Hepatocyte (in vitro differentiated cells): ENCODE measurements around the gene ATAD5.

Experiments used
- CTCF ChIP-seq: fragments of 200-600 bp; sonication (generic); IDR thresholded peaks from 2 replicates; pipeline ENCODE4 v1.5.1; 2016; ENCODE audit warnings: antibody characterized with exemption, mild to moderate bottlenecking; ENCODE audit not compliant: poor library complexity
- EZH2 ChIP-seq: fragments of 200-600 bp; sonication (generic); IDR thresholded peaks from 2 replicates; pipeline ENCODE4 v1.6.1; 2016; ENCODE audit warnings: antibody characterized with exemption, mild to moderate bottlenecking, borderline replicate concordance
- EZH2phosphoT487 ChIP-seq: fragments of 200-600 bp; sonication (generic); IDR thresholded peaks from one replicate; pipeline ENCODE4 v1.6.1; 2018; ENCODE audit warnings: antibody characterized with exemption, mild to moderate bottlenecking, low read depth, moderate library complexity; ENCODE audit not compliant: unreplicated experiment, severe bottlenecking

DNA sequence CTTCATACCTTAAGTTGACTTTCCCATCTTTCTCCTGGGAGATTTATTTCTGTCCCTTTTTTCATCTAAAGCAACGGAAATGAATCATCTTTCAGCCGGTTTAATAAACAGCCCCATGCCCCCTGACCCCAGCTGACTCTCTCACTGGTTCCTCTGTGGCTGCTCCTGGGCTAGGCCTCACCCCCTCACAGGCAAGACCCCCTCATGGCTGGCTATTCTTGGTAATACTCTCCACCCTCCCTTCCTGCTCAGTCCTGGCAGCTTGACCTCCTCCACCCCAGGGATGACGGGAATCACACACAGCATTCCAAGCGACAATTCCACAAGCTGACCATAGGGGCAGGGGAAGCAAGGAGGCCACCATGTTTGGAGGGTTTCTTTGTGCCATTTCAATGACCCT lies 88.5 kb downstream of the ATAD5 start:
- TF ChIP-seq CTCF (no peak), EZH2 (no peak), EZH2phosphoT487 (no peak)
